SW 1271 (cell line): ENCODE measurements around the gene LIAS.
"Not testable (repeated sequence)": the region's sequence is repeated elsewhere in the genome, so short reads cannot be mapped to it uniquely, and the experiment has no call there.

Experiments
- DNase-seq, 2 experiments: peaks; one replicate each; lab custom pipeline; 2025; lab: John Stamatoyannopoulos, UW

The LIAS gene

DNA sequence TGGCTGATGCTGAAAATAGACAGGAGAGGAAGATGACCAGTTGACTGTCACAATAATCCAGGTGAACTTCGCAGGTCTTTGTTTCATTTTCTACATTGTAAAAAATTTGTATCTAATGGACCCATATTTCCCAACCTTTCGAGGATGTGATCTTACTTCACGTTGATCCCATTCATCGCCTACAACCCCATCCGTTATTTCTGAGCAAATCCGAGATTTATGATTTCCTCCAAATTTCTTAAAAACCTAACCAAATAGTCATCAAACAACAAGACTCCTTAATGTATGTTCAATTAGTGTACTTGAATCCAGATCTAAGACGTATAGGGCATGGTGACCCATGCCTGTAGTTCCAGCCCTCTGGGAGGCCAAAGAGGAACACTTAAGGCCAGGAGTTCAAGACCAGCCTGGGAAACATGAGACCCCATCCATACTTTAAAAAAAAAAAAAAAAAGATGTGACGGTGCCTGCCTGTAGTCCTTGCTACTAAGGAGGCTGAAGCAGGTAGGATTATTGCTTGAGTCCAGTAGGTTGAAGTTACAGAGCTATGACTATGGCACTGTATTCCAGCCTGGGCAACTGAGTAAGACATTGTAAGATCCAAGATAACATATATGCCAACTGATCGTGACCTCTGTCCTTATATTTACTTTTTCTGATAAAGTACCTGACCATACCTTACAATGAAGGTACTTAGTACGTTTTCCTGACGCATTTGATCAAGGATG is 5.8 kb upstream of the LIAS start:
- no peak for DNase-seq

DNA sequence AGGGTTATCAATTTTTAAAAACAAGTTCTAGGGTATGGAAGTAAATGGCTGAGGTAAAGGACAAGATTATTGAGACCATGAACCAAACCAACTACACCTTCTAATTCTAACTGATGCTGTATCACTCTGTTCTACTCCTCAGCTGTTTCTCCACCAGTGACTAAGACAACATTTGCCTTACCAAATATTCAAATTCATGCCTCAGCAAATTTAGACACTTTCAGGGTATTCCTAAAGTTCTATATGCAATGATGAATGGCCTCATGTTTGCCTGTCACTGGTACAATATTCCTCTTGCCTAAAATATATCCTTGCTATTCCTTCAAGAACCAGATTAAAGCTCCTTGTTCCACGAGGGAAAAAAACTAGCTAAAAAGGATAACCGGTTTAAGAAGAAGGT is 5.1 kb upstream of the LIAS start:
- no peak for DNase-seq

DNA sequence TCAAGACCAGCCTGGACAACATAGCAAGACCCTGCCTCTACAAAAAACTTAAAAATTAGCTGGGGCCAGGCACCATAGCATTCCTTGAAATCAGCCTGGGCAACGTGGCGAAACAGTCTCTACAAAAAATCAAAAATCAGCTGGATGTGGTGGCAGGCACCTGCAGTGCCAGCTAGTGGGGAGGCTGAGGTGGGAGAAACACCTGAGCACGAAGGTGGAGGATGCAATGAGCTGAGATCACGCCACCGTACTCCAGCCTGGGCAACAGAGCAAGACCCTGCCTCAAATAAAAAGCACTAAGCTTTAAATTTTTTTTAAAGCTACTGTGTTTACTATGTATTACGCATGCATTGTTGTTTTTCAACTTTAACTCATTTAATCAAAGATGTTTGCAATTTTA is 3.4 kb upstream of the LIAS start:
- no peak for DNase-seq

DNA sequence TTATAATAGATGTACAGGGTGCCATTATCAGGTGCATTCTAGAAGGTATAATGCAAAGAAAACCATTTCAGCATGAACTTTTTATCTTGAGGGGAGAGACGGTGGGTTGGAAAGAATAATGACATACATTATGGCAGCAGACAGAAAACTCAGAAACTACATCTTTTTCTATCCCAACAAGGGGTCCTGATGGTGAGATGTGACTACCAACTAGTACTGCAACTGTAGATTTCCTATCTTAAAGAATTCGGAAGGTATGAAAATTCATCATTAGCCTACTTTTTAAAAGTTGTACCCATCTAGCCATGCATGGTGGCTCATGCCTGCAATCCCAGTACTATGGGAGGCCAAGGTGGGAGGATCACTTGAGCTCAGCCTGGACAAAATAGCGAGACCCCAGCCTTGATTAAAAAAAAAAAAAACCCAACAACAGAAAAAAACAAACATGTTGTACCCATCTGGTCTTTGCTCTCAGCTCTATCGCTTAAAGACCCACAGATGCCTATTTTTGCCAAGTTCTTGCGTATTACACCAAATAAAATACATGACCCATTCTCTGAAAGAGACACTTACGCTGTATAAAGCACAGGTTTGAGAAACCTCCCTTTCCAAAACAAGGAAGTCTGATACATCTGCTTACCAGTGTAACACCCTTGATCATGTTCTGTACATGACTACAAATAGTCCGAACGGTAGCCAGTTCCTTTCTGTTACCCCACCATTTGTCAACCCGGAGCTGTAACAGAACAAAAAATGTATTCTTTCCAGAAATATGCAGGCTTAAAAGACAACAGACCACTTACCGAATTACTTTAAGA is 1.7 kb upstream of the LIAS start:
- no peak for DNase-seq

DNA sequence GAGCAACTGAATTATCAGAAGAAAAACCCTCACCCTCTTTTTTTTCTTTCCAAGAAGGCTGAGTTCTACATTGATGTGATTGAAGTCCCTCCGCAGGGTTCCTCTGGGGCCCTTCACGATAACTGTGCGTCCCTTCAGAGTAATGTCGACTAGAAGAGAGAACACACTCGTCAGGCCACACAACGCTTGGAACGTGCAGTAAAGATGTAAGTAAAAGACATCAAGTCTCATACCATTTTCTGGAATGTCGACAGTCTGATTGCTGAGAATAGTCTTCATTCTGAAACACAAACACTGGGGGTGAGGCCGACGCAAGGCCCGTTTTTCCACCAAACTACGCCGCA is 723 bp upstream of the LIAS start:
- not testable (repeated sequence) for DNase-seq

DNA sequence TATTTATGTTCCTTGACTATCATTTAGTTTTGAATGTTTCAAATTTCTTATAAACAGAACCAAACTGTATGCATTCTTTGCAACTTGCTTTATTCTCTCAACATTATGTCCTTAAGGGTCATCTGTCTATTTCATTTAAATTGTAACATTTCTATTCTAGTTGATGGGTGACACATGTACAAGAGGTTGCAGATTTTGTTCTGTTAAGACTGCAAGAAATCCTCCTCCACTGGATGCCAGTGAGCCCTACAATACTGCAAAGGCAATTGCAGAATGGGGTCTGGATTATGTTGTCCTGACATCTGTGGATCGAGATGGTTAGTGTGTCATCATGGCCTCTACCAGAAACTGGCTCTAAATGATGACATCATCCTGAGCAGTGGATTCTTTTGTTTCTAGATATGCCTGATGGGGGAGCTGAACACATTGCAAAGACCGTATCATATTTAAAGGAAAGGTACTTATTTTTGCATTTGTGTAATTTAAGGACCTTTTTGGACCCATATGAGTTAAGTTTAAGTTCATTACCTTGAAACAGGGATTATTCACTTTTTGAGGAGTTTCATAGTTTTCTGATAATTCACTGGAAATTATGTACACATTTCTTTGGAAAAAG is 6.1 kb downstream of the LIAS start:
- DNase-seq, result peak; percentile 29 to 82

DNA sequence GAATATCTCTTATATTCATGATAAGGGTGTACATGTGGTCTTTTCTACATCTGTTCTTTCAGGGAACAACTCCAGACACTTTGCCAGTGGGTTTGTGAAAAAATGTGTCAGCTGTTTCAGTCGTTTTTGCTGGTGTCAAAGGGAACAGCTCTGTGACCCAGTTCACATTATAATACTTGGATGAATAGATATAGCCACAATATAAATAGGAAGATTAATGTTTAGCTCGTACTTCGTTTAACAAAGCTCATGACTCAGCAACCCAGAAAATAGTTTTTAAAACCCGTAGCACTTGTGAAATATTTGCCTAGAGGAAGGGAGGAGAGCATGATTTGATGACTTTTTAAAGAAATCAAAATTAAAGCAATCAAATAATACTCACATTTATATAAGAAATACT is 7.9 kb downstream of the LIAS start:
- no peak for DNase-seq

DNA sequence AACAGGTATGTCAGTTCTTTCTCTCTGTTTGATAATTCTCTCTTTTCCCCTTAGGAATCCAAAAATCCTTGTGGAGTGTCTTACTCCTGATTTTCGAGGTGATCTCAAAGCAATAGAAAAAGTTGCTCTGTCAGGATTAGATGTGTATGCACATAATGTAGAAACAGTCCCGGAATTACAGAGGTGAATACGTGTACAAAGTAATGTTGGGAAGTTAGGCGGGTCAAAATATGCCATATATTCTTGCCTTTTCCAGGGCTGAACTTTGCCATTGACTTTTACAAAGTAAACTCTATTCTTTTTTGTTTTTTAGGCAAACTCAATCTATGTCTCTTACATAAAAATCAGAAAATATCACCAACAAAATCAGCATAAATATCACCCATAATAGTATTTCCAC is 8.6 kb downstream of the LIAS start:
- no peak for DNase-seq

DNA sequence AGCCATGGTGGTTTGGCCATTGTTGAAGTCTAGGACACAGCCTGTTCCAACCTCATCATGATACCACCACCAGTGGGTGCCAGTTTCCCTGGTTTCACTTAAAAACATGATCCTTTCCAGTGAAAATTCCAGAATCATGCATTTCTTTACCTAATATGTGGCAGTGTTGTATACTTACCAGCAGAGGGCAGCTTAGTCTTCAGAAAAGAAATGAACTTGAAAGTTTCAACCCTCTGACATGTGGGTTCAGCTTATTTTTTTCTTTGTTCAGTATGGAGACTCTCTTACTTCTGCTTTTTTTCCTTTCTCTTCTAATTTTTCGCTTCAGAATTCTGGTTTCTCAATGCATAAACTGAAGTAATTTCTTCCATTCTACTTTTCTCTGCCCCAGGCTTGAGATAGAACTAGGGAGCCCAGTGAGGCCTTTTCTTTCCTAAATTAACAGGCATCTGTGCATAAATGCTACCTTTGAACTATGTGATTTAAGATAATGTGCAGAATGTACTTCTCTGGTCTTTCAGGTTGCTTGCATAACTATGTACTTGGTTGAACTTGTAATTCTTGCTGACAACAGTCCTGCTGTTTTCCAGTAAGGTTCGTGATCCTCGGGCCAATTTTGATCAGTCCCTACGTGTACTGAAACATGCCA is 10.7 kb downstream of the LIAS start:
- peak; percentile 71 to 90 for DNase-seq

DNA sequence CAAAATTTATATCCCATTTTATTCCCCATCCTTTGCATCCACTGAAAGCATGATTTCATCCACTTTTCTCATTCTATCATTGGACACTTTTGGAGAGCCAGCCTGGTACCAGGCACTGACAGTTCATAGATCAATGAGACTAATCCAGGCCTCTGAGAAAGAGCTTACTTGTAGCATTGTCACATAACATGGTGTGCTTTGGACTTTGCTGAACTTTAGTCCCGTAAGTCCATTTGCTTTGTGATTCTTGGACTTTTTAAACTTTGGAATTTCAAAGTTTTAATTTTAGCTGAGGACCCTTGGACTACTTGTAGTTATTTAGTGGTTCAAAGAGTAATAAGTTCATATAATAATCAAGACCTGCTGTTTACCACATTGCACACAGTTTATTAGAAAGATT is 11.5 kb downstream of the LIAS start:
- no peak for DNase-seq

DNA sequence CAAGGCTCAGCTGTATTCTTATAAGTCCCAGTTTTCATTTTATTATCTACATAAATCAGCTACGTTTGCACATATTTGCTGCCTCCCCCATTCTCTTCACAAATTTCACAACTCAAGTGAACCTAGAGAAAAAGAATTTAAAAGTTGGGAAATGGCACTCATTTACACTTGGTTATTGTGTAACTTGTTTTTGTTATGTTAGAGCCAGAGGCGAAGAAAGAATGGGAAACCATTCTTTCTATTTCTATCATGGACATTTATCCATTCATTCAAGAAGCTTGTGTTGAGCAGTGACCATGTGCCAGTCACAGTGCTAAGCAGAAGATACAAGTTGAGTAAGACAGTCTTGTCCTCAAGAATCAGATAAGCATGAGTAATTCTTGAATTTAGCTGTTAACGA is 13.5 kb downstream of the LIAS start:
- no peak for DNase-seq

DNA sequence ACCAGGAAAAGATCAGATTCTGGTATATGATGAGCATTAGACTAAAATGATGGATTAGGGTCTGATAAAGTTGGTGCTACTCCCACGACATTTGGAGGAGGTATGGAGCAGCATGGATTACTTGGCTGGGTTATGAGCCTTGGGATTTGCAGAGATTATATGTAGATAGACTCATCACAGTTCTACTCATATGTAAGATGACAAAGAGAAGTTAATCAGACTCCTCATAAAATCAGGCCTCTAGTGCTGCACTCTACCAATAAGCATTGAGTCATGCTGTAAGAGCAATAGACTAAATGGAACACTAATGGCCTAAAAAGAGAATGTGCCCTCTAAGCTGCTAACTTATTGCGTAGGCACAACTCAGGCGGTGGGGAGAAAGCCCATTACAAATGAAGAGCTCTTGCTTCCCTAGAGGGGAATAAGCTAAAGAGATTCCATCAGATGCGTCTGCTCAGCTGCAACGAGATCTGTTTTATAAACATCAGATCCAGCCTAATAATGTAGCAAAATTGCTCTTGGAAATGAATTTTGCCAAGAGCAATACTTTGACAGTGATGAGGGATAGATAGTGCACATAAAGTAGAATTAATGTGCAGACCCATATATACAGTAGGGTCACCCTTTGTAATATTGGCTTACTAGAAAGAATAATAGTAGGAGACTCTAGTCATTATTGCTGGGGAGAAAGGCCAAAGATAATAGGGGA is 17.5 kb downstream of the LIAS start:
- no peak for DNase-seq

DNA sequence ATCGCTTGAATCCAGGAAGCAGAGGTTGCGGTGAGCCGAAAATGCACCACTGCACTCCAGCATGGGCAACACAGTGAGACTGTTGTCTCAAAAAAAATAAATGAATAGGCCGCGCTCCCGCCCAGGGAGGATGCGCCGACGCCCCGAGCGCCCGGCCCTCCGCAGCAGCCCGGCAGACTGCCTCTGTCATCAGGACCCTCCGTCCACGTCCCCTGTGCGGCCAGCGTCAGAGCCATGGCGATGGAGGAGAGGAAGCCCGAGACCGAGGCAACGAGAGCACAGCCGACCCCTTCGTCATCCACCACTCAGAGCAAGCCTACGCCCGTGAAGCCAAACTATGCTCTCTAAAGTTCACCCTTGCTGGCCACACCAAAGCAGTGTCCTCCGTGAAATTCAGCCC is 21.4 kb downstream of the LIAS start:
- no peak for DNase-seq

DNA sequence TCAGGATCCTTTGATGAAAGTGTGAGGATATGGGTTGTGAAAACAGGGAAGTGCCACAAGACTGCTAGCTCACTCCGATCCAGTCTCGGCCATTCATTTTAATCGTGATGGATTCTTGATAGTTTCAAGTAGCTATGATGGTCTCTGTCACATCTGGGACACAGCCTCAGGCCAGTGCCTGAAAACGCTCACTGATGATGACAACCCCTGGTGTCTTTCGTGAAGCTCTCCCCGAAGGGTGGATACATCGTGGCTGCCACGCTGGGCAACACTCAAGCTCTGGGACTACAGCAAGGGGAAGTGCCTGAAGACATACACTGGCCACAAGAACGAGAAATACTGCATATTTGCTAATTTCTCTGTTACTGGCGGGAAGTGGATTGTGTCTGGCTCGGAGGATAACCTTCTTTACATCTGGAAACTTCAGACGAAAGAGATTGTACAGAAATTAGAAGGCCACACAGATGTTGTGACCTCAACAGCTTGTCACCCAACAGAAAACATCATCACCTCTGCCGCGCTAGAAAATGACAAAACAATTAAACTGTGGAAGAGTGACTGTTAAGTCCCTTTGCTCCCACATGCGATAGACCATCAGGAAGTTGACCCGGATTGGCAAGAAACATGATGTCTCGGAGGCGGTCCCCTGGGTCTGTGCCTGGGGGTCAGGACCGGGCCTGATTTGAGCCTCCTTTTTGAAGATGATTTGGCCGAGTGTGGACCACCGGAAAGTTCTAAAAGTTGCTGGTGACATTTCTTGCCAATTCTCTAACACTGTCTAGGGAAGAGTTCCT is 22.2 kb downstream of the LIAS start:
- DNase-seq, result no peak

DNA sequence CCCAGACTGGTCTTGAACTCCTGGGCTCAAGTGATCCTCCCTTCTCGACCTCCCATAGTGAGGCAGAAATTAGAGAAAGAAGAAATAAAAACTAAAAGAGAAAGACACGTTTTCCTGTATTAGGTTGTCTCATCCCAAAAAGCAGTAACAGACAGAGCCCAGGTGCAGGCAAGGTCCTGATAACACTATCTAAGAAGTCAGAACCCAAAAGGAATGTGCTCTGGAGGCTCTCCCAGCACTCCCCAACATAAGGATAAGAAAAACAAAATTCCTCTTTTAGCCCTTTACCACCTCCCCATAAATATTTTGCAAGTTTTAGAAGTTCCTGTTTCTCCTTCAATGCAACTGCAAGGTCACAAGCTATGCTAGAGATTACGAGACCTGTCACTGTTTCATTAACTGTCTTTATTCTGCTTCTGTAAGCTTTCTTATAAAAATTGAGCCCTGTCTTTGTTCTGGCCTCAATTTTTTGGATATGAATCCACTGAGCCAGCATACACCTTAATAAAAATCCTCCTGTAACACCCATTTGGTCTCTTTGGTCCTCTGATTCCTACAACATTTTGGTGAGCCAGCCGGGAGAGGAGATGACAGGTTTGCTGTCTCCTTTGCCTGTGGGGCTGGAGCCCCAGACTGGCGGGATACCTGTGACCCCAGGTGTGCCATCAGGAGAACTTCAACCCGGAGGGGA is 25.9 kb downstream of the LIAS start:
- DNase-seq, result no peak

DNA sequence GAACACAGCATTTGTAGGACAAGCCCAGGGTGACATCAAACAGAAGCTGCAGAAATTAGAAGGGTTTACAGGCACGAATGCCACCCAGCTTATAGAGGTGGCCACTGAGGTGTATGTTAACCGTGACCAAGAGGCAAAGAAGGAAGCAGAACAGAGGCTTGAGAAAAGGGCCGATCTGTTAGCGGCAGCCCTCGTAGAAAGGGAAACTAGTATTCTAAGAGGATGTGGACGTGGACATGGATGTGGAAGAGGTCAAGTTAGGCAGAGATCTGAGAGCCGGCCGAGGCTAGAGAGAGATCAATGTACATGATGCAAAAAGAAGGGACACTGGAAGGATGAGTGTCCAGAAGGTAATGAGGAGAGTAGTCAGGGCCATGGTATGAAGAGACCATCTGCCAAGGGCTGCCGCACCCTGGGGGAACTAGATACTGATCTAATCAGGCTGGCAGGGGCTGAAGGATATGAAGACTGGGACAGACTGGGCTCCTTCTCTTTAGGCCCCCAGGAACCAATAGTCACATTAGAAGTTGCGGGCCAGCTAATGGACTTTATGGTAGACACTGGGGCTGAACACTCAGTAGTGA is 27.5 kb downstream of the LIAS start:
- no peak for DNase-seq

DNA sequence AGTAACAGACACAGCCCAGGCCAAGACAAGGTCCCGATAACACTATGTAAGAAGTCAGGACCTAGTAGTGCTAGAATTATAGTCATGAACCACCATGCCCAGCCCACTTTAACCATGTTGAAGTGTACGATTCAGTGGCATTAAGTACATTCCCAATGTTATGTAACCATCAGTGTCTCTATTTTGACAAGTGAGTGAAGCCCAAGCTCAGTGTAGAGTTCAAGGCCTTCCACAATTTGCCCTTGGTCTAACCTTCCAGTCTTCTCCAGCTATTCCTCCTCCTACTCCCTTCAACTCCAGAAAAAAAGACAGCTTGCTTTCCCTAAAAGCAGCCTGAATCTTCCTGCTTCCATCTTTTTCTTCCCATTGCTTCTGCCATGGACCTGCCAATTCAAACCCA is 31.5 kb downstream of the LIAS start:
- no peak for DNase-seq

DNA sequence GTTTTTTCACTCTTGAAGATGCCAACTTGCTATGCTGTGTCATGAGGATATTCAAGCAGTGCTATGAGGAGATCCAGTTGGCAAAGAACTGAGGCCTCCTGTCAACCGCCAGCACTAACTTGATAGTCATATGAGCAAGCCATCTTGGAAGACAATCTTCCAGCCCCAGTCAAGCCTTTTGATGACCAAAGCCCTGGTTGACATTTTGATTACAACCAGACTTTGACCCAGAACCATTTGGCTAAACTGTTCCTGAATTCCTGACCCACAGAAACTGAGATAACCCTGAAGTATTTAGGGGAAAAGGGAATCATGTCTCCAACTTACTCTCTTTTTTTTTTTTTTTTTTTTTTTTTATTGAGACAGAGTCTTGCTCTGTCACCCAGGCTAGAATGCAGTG is 35.5 kb downstream of the LIAS start:
- no peak for DNase-seq

DNA sequence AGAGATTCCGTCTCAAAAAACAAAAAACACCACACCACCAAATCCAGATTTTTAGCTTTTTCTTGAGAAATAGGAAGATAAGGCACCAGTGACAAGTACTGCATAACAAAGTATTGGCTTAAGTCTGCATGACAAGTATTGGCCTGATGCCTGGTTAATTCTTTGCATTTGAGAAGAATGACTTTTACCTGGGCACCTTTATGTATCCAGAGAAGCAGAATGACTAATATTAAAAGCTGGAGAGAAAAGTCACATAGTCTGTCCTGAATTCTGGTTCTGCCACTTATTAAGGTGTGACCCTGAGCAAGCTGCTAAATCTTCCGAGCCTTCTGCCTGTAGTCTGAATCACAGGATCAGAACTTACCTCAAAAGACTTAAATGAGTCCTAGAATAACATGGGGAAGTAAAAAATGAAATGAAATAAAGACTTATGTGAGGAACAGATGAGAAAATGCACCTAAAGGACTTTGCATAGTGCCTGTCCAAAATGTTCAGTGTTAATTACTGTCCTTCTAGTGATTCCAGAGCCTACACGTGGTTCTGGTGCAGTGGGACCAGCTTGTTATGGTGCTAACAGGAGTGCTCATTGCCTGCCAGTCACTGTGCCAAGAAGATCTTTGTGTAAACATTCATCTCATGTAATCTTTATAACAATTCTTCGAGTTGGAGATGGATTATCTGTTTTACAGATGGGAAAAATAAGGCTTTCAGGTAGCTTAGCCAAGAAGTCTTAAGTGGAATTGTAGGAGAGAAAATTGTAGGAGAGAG is 36.8 kb downstream of the LIAS start:
- no peak for DNase-seq
